GM18909 (cell line): Measurements from ENCODE around the gene SETDB2.

ENCODE experiments used
- ATAC-seq: cut with Tn5 transposase; IDR thresholded peaks from one replicate; pipeline ENCODE4 v1.9.1; 2021; ENCODE audit warnings: mild to moderate bottlenecking; ENCODE audit not compliant: unreplicated experiment, poor library complexity

Gene SETDB2

GRCh38 chr13:49524740-49525501, 80.8 kb downstream of the SETDB2 start:
- no peak for ATAC-seq

GRCh38 chr13:49527123-49527522, 83.0 kb downstream of the SETDB2 start:
- ATAC-seq, result no peak

DNA sequence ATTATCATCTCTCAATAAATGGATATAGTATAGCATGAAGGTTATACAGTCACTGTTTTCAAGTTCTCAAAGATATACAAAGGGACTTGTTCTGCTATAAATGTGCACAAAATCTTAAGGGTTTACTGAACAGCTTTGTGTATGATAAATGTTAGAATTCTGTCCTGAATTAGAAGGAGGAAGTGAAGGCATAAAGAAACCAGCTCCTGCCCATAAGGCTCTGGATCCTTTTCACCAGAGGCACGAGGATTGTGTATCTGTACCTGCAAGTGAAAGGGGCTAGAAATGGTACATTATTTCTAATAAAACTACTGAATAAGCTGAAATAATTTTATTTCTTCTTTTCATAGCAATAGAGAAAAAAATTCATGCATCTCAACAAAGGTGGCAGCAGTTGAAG, 84.1 kb downstream of the SETDB2 start:
- no peak for ATAC-seq

GRCh38 chr13:49530457-49530856, 86.4 kb downstream of the SETDB2 start:
- ATAC-seq, result peak; percentile 56

- ATAC-seq, result no peak
These were observed 88.5 kb downstream of the SETDB2 start for GRCh38 chr13:49532593-49532992.

GRCh38 chr13:49533011-49533410, 88.9 kb downstream of the SETDB2 start:
- ATAC-seq, result no peak

DNA sequence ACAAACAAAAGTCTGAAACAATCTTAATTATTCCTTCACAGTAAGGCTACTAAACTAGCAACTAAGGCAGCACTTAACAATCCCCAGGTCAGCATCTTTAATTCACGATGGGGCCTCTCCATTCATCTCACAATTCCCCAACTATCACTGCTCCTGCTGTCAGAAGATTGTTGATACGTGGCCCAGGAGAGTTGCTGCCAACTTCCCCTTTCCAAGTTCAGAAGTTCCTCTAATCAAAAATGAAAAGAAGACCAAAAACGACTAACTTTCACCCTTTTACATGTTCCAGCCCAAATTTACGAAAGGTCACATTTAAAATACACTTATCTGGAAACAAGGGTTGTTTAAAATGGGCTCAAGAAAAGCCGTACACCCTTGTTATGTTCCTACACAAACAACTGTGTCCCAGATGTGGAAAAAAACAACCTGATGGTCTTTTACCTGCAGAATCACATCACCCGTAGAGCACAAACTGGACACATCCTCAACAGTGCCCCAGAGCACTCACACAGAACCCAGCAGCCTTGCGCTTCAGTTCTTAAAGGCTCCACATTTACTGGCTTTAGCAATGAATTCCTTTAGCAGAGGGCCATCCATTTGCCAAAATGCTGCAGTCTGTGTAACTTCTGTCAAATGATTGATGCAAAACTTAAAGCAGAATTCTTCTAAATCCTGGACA, 89.7 kb downstream of the SETDB2 start:
- no peak for ATAC-seq

DNA sequence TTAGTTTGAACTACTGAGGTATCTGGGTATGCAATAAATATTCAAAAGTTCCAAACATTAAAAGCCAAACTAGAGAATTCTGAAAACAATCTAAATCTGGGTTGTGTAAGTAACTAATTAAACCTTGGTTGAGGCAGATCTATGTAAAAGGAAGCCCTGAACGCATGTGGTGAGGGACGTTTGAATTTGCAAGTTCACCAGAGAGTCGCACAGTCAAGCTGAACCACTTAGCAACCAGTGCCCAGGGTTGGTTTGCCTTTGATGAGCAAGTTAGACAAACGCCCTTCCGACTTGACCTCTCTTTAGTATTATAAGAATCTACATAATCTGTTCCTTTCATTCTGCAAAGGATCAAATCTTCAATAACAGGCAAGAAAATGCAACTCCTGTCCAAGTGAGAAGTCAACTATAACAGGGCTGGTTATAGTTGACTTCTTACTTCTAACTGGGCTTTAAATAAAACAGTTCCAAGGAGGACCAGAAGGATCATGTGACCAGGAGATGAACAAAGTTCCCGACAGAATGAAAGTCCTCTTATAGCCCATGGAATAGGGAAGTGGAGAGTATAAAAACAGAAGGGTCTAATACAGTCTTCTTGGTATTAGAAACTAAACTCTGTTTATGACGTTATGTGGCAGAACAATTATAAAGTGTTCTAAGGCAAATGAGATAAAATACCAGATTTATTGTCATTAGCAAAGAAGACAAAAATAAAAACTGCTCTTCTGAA, 92.2 kb downstream of the SETDB2 start:
- peak; percentile 65 for ATAC-seq

DNA sequence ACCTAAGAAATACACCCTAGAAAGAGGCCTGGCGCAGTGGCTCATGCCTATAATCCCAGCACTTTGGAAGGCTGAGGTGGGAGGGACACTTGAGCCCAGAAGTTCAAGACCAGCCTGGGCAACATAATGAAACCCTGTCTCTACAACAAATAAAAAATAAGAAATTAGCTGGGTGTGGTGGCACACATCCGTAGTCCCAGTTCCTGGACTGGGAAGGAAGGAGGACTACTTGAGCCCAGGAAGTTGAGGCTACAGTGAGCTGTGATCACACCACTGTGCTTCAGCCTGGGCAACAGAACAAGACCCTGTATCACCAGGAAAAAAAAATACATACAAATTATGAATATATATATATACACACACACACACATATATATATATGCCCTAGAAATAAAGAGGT, 94.3 kb downstream of the SETDB2 start:
- no peak for ATAC-seq

DNA sequence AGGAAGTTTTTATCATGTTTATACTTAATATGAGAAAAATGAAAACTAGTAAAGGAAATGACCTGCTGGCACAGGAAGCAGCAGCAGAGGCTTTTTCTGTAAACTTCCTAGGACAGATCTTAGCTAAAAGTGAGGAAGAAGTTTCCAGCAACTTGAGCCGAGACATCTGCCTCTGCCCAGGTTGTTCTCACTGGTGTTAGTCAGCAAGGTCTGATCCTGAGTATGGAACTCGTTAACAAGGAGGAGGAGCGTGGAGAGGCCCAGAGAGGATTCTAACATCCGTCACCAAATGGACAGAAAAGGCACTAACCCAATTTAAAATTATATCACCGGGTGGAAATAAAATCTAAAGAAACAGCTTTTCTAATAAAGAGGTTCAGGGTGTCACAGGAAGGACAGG, 95.2 kb downstream of the SETDB2 start:
- no peak for ATAC-seq

GRCh38 chr13:49539746-49540145, 95.7 kb downstream of the SETDB2 start:
- ATAC-seq, result no peak

- no peak for ATAC-seq
These were observed 96.5 kb downstream of the SETDB2 start for GRCh38 chr13:49540552-49540951.

DNA sequence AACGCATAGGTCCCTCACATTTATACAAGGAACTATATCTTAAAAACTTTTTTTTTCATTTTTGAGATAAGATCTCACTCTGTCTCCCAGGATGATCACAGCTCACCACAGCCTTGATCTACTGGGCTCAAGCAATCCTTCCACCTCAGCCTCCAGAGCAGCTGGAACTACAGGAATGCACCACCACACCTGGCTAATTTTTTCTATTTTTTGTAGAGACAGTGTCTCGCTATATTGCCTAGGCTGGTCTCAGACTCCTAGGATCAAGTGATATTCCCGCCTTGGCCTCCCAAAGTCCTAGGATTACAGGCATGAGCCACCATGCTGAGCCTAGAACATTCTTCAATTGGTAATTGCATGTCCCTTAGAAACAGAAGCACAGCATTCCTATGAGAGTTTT, 99.6 kb downstream of the SETDB2 start:
- no peak for ATAC-seq
